Measurements from ENCODE around the gene INTS11. TPM values are rescaled to one million over a fixed set of nuclear protein-coding genes. Genes with fewer than 3 reads are reported as not detected.

The INTS11 gene
- total and polyA plus RNA-seq, 2 of the 8 experiments (the other 6 are each of a cell fraction or from before 2014, with no cell fraction given), result 113 to 243 TPM

GRCh38 chr1:1351511-1352427 lies 27.3 kb upstream of the INTS11 start:
- Histone ChIP-seq H3K36me3 (ENCODE audit: control insufficient read depth in 2 of 4, insufficient read depth in 4 of 4, low read length in 3 of 4) (no peaks in the 10 kb centered on the region), H4K5ac (ENCODE audit: insufficient read length, low read depth, low read length) (no peak overlapping the region), H3K79me2 (ENCODE audit: control insufficient read depth in 1 of 2, insufficient read depth in 2 of 2, low read length in 2 of 2) (peaks cover 0 to 14% of the 10 kb centered on the region in 2 experiments; a peak in 3 of 4 replicates), H2AFZ (ENCODE audit: low read length) (no peak overlapping the region), H2BK20ac (ENCODE audit: low read length) (no peak overlapping the region), H4K91ac (replicated peaks; ENCODE audit: insufficient read length, low read length) (no peak overlapping the region), H4K20me1 (replicated peaks in 1 of 2; ENCODE audit: control insufficient read depth in 1 of 2, insufficient read depth in 2 of 2, low read length in 2 of 2) (peaks cover 4 to 15% of the 10 kb centered on the region in 2 experiments), H3K79me1 (ENCODE audit: low read depth, low read length) (peaks cover 4% of the 10 kb centered on the region), H3K18ac (ENCODE audit: extremely low read depth, low read length) (no peak overlapping the region; the same call in 1 of the 2 replicates), H3K9ac (replicated peaks in 1 of 4; ENCODE audit: extremely low read depth in 1 of 4, low read depth in 3 of 4, low read length in 3 of 4) (no peak overlapping the region), H3K23ac (ENCODE audit: insufficient read length) (no peak overlapping the region), H2BK5ac (ENCODE audit: low read depth, low read length) (no peak overlapping the region), H2BK120ac (replicated peaks; ENCODE audit: low read depth, low read length) (no peak overlapping the region), H3K9me3 (ENCODE audit: insufficient read depth in 2 of 2, low read depth in 1 of 2, low read length in 1 of 2) (no peaks in the 10 kb centered on the region), H3K56ac (replicated peaks; ENCODE audit: insufficient read length, low read depth, low read length) (no peak overlapping the region), H3K4me3 (ENCODE audit: extremely low read depth in 1 of 4, insufficient read depth in 2 of 4, low read depth in 3 of 4, low read length in 4 of 4) (peak overlapping the region; percentile 8 to 48 (median 23); a peak in 5 of 8 replicates), H3K4me1 (replicated peaks in 1 of 4; ENCODE audit: control insufficient read depth in 3 of 4, insufficient read depth in 4 of 4, low read length in 3 of 4) (peaks cover 0 to 49% (median 33%) of the 10 kb centered on the region in 4 experiments; a peak in 6 of 7 replicates), H3K27me3 (replicated peaks in 1 of 4; ENCODE audit: control insufficient read depth in 3 of 4, extremely low read depth in 1 of 4, insufficient read depth in 3 of 4, low read length in 3 of 4) (peaks cover 9 to 17% (median 14%) of the 10 kb centered on the region in 4 experiments), H4K8ac (ENCODE audit: extremely low read depth, insufficient read depth, low read length) (peak overlapping the region; percentile 51; the same call in 1 of the 2 replicates), H3K4ac (replicated peaks; ENCODE audit: insufficient read length, low read depth, low read length) (no peak overlapping the region), H3K27ac (ENCODE audit: low read depth, low read length) (no peak overlapping the region), H3K14ac (ENCODE audit: insufficient read length) (no peak overlapping the region), H2AK5ac (ENCODE audit: low read depth, low read length) (0 out of 2 replicates have a peak overlapping the region, but pooled peaks have one; percentile 2), H3K4me2 (ENCODE audit: insufficient read depth in 1 of 2, low read depth in 2 of 2, low read length in 2 of 2) (peak overlapping the region; percentile 61 to 62), H2BK15ac (ENCODE audit: low read length) (0 out of 2 replicates have a peak overlapping the region, but pooled peaks have one; percentile 29), H2BK12ac (ENCODE audit: low read depth, low read length) (peak overlapping the region; percentile 90; the same call in 1 of the 2 replicates), H3K23me2 (ENCODE audit: low read depth, low read length) (peaks cover 27% of the 10 kb centered on the region; the same call in 1 of the 2 replicates)
- CTCF ChIA-PET (ENCODE audit: partially characterized antibody), result interaction anchor here (0.7 to 3.4 kb wide), 9 partner anchors 9 to 408 kb away, joined by 3 to 40 read pairs (median 4); no protein-coding TSS in a partner anchor
- 73% methylated on average over 25 of the region's 29 CpGs; no CpG with 5 or more reads in 1 of the 2 experiments for WGBS, 2 experiments (ENCODE audit: extremely low coverage in 1 of 2, insufficient coverage in 1 of 2, insufficient read length in 1 of 2, insufficient replicate concordance in 2 of 2, low coverage in 1 of 2, low lambda C conversion rate in 2 of 2, missing lambda C conversion rate in 1 of 2)
- TF ChIP-seq BACH1 (IDR thresholded peaks at IDR 0.05; ENCODE audit: low read length) (no peak), E2F6 (IDR thresholded peaks at IDR 0.05) (peak; percentile 54)
- FAIRE-seq, result no peak
- DNase-seq (ENCODE audit: low read depth in 1 of 2, low spot score in 2 of 2), result no peak
- POLR2A ChIA-PET (ENCODE audit: partially characterized antibody), result interaction anchor here (0.7 to 5.1 kb wide), 11 partner anchors 8 to 64 kb away, joined by 3 to 80 read pairs (median 5); partner anchors contain the start of genes AURKAIP1 and CCNL2

Measured in H1 (cell line).